WTC11 (cell line): ENCODE measurements around the gene PPEF1.

ENCODE experiments used
- CBFB ChIP-seq: sonication (generic); formaldehyde crosslinking; IDR thresholded peaks from 2 replicates; pipeline ENCODE4 v1.8.1; 2022; ENCODE audit warnings: mild to moderate bottlenecking, low read depth, missing genetic modification reagents
- ETV6 ChIP-seq: sonication (generic); formaldehyde crosslinking; IDR thresholded peaks from 2 replicates; pipeline ENCODE4 v1.8.1; 2022; ENCODE audit warnings: mild to moderate bottlenecking, missing genetic modification reagents
- GTF2I ChIP-seq: fragments of 250-450 bp; sonication (Bioruptor Pico); conservative IDR thresholded peaks from 2 replicates; pipeline ENCODE4 v1.4.0; 2021; ENCODE audit warnings: mild to moderate bottlenecking
- NR2C2 ChIP-seq: sonication (generic); formaldehyde crosslinking; IDR thresholded peaks from 2 replicates; pipeline ENCODE4 v1.8.0; 2022; ENCODE audit warnings: mild to moderate bottlenecking, missing genetic modification reagents
- SP1 ChIP-seq: sonication (generic); formaldehyde crosslinking; conservative IDR thresholded peaks from 2 replicates; pipeline ENCODE4 v1.8.1; 2022; ENCODE audit warnings: missing genetic modification reagents
- TEAD1 ChIP-seq: sonication (generic); formaldehyde crosslinking; IDR thresholded peaks from 2 replicates; pipeline ENCODE4 v1.8.0; 2022; ENCODE audit warnings: mild to moderate bottlenecking, missing genetic modification reagents
- ZNF121 ChIP-seq: sonication (generic); formaldehyde crosslinking; IDR thresholded peaks from 2 replicates; pipeline ENCODE4 v1.8.0; 2023; ENCODE audit warnings: missing genetic modification reagents
- TF ChIP-seq, protein P1 (sequence below): fragments of 200-600 bp; IDR thresholded peaks from 2 replicates; pipeline ENCODE4 v1.8.0; 2022; ENCODE audit warnings: antibody characterized with exemption
- TF ChIP-seq, protein P2 (sequence below): fragments of 250-450 bp; sonication (Bioruptor Pico); IDR thresholded peaks from 2 replicates; pipeline ENCODE4 v1.9.0; 2021; ENCODE audit warnings: mild to moderate bottlenecking
- TF ChIP-seq, protein P3 (sequence below): sonication (generic); formaldehyde crosslinking; IDR thresholded peaks from 2 replicates; pipeline ENCODE4 v1.8.1; 2022; ENCODE audit warnings: low read depth, missing genetic modification reagents, borderline replicate concordance
- TF ChIP-seq, protein P4 (sequence below): sonication (generic); formaldehyde crosslinking; IDR thresholded peaks from 2 replicates; pipeline ENCODE4 v1.8.1; 2023; ENCODE audit warnings: mild to moderate bottlenecking, missing genetic modification reagents, moderate library complexity

DNA sequence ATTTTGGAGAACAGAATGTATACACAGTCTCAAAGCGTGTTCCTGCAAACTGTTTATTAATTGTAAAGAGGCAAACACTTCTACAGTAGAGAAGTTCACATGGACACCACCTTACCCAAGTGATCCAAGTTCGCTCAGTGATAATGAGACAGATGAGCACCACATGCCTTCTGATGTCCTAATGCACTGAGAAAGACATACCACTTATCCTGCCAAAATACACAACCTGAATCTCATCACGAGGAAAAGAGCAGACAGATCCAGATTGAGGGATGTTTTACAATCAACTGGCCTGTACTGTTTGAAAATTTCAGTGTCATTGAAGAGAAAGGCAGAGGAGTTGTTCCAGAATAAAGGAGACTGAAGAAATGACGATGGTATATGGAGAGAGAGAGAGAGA is 12.4 kb downstream of the PPEF1 start:
- TF ChIP-seq ETV6 (CRISPR knock-in tag) (no peak), GTF2I (CRISPR knock-in tag) (no peak), ZNF121 (CRISPR knock-in tag) (no peak), NR2C2 (CRISPR knock-in tag) (no peak), TEAD1 (CRISPR knock-in tag) (no peak), CBFB (CRISPR knock-in tag) (no peak), SP1 (CRISPR knock-in tag) (no peak)
- TF ChIP-seq, protein P1, sequence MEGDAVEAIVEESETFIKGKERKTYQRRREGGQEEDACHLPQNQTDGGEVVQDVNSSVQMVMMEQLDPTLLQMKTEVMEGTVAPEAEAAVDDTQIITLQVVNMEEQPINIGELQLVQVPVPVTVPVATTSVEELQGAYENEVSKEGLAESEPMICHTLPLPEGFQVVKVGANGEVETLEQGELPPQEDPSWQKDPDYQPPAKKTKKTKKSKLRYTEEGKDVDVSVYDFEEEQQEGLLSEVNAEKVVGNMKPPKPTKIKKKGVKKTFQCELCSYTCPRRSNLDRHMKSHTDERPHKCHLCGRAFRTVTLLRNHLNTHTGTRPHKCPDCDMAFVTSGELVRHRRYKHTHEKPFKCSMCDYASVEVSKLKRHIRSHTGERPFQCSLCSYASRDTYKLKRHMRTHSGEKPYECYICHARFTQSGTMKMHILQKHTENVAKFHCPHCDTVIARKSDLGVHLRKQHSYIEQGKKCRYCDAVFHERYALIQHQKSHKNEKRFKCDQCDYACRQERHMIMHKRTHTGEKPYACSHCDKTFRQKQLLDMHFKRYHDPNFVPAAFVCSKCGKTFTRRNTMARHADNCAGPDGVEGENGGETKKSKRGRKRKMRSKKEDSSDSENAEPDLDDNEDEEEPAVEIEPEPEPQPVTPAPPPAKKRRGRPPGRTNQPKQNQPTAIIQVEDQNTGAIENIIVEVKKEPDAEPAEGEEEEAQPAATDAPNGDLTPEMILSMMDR = no peak
- TF ChIP-seq, protein P2, sequence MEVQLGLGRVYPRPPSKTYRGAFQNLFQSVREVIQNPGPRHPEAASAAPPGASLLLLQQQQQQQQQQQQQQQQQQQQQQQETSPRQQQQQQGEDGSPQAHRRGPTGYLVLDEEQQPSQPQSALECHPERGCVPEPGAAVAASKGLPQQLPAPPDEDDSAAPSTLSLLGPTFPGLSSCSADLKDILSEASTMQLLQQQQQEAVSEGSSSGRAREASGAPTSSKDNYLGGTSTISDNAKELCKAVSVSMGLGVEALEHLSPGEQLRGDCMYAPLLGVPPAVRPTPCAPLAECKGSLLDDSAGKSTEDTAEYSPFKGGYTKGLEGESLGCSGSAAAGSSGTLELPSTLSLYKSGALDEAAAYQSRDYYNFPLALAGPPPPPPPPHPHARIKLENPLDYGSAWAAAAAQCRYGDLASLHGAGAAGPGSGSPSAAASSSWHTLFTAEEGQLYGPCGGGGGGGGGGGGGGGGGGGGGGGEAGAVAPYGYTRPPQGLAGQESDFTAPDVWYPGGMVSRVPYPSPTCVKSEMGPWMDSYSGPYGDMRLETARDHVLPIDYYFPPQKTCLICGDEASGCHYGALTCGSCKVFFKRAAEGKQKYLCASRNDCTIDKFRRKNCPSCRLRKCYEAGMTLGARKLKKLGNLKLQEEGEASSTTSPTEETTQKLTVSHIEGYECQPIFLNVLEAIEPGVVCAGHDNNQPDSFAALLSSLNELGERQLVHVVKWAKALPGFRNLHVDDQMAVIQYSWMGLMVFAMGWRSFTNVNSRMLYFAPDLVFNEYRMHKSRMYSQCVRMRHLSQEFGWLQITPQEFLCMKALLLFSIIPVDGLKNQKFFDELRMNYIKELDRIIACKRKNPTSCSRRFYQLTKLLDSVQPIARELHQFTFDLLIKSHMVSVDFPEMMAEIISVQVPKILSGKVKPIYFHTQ (CRISPR knock-in tag) = no peak
- TF ChIP-seq, protein P3, sequence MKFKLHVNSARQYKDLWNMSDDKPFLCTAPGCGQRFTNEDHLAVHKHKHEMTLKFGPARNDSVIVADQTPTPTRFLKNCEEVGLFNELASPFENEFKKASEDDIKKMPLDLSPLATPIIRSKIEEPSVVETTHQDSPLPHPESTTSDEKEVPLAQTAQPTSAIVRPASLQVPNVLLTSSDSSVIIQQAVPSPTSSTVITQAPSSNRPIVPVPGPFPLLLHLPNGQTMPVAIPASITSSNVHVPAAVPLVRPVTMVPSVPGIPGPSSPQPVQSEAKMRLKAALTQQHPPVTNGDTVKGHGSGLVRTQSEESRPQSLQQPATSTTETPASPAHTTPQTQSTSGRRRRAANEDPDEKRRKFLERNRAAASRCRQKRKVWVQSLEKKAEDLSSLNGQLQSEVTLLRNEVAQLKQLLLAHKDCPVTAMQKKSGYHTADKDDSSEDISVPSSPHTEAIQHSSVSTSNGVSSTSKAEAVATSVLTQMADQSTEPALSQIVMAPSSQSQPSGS (CRISPR knock-in tag) = no peak
- TF ChIP-seq, protein P4, sequence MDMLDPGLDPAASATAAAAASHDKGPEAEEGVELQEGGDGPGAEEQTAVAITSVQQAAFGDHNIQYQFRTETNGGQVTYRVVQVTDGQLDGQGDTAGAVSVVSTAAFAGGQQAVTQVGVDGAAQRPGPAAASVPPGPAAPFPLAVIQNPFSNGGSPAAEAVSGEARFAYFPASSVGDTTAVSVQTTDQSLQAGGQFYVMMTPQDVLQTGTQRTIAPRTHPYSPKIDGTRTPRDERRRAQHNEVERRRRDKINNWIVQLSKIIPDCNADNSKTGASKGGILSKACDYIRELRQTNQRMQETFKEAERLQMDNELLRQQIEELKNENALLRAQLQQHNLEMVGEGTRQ (CRISPR knock-in tag) = no peak
